HepG2 (cell line): ENCODE results near the gene SLC43A3. TPM values are rescaled to one million over a fixed set of nuclear protein-coding genes. Genes with fewer than 3 reads are reported as not detected.

Experiments used
- ATAC-seq: fragments of 200-7000 bp; cut with Tn5 transposase; 3 replicates; pipeline ENCODE4 v1.9.1; 2020; ENCODE audit warnings: mild to moderate bottlenecking, moderate library complexity
- BruUV-seq: library from RNA; stranded (reverse); fragments of 400-500 nt; replicated peaks from 2 replicates; lab custom pipeline; 2021; lab: Mats Ljungman, UMichigan
- CTCF ChIA-PET: fragments of 300-600 bp; formaldehyde crosslinking; extraction: SDS; loops from one replicate; lab custom pipeline; 2021; ENCODE audit warnings: low total read pairs, inconsistent platforms, low intra/inter-chr PET ratio; lab: Yijun Ruan, JAX
- POLR2A ChIA-PET: fragments of 350-600 bp; sonication (Branson Sonifier 250); formaldehyde crosslinking; loops from one replicate; lab custom pipeline; 2020; ENCODE audit warnings: antibody characterized with exemption, inconsistent platforms; lab: Yijun Ruan, JAX
- DNase-seq: peaks from one replicate; pipeline ENCODE4 v3.0.0-alpha.2; 2015; ENCODE audit warnings: low spot score
- FAIRE-seq: peaks from 3 replicates; lab custom pipeline; 2011; peaks lifted over from hg19 to GRCh38; lab: Jason Lieb, UNC
- H2AFZ ChIP-seq: one replicate; pipeline ENCODE4 v1.6.1; 2011; ENCODE audit warnings: low read length, inconsistent platforms
- H3K27ac ChIP-seq: fragments of 300-600 bp; 3 replicates; pipeline ENCODE4 v1.8.0; 2011; ENCODE audit warnings: mixed run types, mild to moderate bottlenecking, mixed read lengths, low read length, inconsistent platforms; ENCODE audit not compliant: insufficient read depth; ENCODE audit errors: extremely low read length
- H3K27me3 ChIP-seq, 2 experiments: fragments of 200-600 bp in 1 of 2; 2 replicates in 1 of 2; 3 replicates in 1 of 2; pipeline versions ENCODE4 v1.6.0 to v1.8.0; 2011; ENCODE audit warnings: low read length in 2 of 2, mild to moderate bottlenecking in 2 of 2, moderate library complexity in 2 of 2, inconsistent platforms in 1 of 2; ENCODE audit not compliant: insufficient read depth in 2 of 2, control insufficient read depth in 1 of 2
- H3K36me3 ChIP-seq, 2 experiments: fragments of 200-600 bp in 1 of 2; replicated peaks in 1 of 2; 2 replicates in 1 of 2; 3 replicates in 1 of 2; pipeline versions ENCODE4 v1.5.1 to v1.8.0; 2011; ENCODE audit warnings: low read length in 2 of 2, inconsistent platforms in 1 of 2; ENCODE audit not compliant: insufficient read depth in 2 of 2, control insufficient read depth in 1 of 2
- H3K4me1 ChIP-seq: 2 replicates; pipeline ENCODE4 v1.5.1; 2012; ENCODE audit warnings: low read length, inconsistent platforms; ENCODE audit not compliant: insufficient read depth
- H3K4me2 ChIP-seq: 2 replicates; pipeline ENCODE4 v1.6.0; 2011; ENCODE audit warnings: low read depth, low read length, inconsistent platforms
- H3K4me3 ChIP-seq, 3 experiments: fragments of 200-600 bp in 1 of 3; sonication (generic), shearing (Covaris generic) in 1 of 3; replicated peaks in 1 of 3; 2 replicates each; pipeline ENCODE4 v1.5.1; 2011 to 2016; ENCODE audit warnings: low read length in 3 of 3, inconsistent platforms in 2 of 3, low read depth in 2 of 3, mild to moderate bottlenecking in 2 of 3, control low read depth in 1 of 3, mixed read lengths in 1 of 3; ENCODE audit not compliant: insufficient read depth in 1 of 3
- H3K79me2 ChIP-seq: one replicate; pipeline ENCODE4 v1.6.1; 2011; ENCODE audit warnings: low read length, inconsistent platforms; ENCODE audit not compliant: insufficient read depth
- H3K9ac ChIP-seq: 2 replicates; pipeline ENCODE4 v1.6.0; 2011; ENCODE audit warnings: mild to moderate bottlenecking, low read depth, low read length, inconsistent platforms; ENCODE audit not compliant: insufficient read depth
- H3K9me3 ChIP-seq: 2 replicates; pipeline ENCODE4 v1.5.1; 2012; ENCODE audit warnings: mild to moderate bottlenecking, low read length
- H4K20me1 ChIP-seq: 2 replicates; pipeline ENCODE4 v1.6.0; 2011; ENCODE audit warnings: inconsistent platforms, mild to moderate bottlenecking, low read length, moderate library complexity; ENCODE audit not compliant: insufficient read depth
- DPF2 ChIP-seq: sonication (generic); formaldehyde crosslinking; IDR thresholded peaks from 2 replicates; pipeline ENCODE4 v1.4.0; 2020; ENCODE audit warnings: mild to moderate bottlenecking, low read depth, missing genetic modification reagents, borderline replicate concordance
- EEA1 ChIP-seq: sonication (generic); formaldehyde crosslinking; IDR thresholded peaks from 2 replicates; pipeline ENCODE4 v1.5.1; 2020; ENCODE audit warnings: mild to moderate bottlenecking, missing genetic modification reagents, borderline replicate concordance
- JUNB ChIP-seq: sonication (generic); formaldehyde crosslinking; IDR thresholded peaks from 2 replicates; pipeline ENCODE4 v1.8.0; 2022; ENCODE audit warnings: missing genetic modification reagents, mild to moderate bottlenecking, borderline replicate concordance
- PBX3 ChIP-seq: sonication (generic); formaldehyde crosslinking; IDR thresholded peaks from 2 replicates; pipeline ENCODE4 v1.8.1; 2023; ENCODE audit warnings: missing genetic modification reagents, inconsistent platforms, borderline replicate concordance
- SIX4 ChIP-seq: sonication (generic); formaldehyde crosslinking; IDR thresholded peaks from 2 replicates; pipeline ENCODE4 v1.4.0; 2020; ENCODE audit warnings: missing genetic modification reagents
- SMYD3 ChIP-seq: sonication (generic); formaldehyde crosslinking; IDR thresholded peaks from 2 replicates; pipeline ENCODE4 v1.8.1; 2023; ENCODE audit warnings: mild to moderate bottlenecking, missing genetic modification reagents
- TEF ChIP-seq: sonication (generic); formaldehyde crosslinking; IDR thresholded peaks from 2 replicates; pipeline ENCODE4 v1.5.0; 2020; ENCODE audit warnings: missing genetic modification reagents
- TFDP2 ChIP-seq: sonication (generic); formaldehyde crosslinking; IDR thresholded peaks from 2 replicates; pipeline ENCODE4 v1.4.0; 2020; ENCODE audit warnings: missing genetic modification reagents
- TP53 ChIP-seq: sonication (generic); formaldehyde crosslinking; conservative IDR thresholded peaks from 2 replicates; pipeline ENCODE4 v1.4.0; 2020; ENCODE audit warnings: missing genetic modification reagents
- TRIM22 ChIP-seq: fragments of 450-650 bp; IDR thresholded peaks from 2 replicates; pipeline ENCODE4 v1.6.1; 2017
- ZMYM2 ChIP-seq: sonication (generic); formaldehyde crosslinking; IDR thresholded peaks from 2 replicates; pipeline ENCODE4 v1.8.0; 2022; ENCODE audit warnings: mild to moderate bottlenecking, missing genetic modification reagents
- ZNF205 ChIP-seq: IDR thresholded peaks from 2 replicates; pipeline ENCODE4 v1.6.1; 2018; ENCODE audit warnings: missing biosample characterization, missing genetic modification reagents
- ZNF350 ChIP-seq: sonication (generic); formaldehyde crosslinking; IDR thresholded peaks from 2 replicates; pipeline ENCODE4 v1.4.0; 2020; ENCODE audit warnings: mild to moderate bottlenecking, low read depth, missing genetic modification reagents, borderline replicate concordance
- ZNF367 ChIP-seq: sonication (generic); formaldehyde crosslinking; IDR thresholded peaks from 2 replicates; pipeline ENCODE4 v1.4.0; 2020; ENCODE audit warnings: missing genetic modification reagents, borderline replicate concordance
- ZNF451 ChIP-seq: sonication (generic); formaldehyde crosslinking; IDR thresholded peaks from 2 replicates; pipeline ENCODE4 v1.5.0; 2020; ENCODE audit warnings: mild to moderate bottlenecking, missing genetic modification reagents
- ZNF607 ChIP-seq: sonication (generic); formaldehyde crosslinking; IDR thresholded peaks from 2 replicates; pipeline ENCODE4 v1.5.1; 2020; ENCODE audit warnings: missing genetic modification reagents, mild to moderate bottlenecking, borderline replicate concordance
- ZNF7 ChIP-seq: IDR thresholded peaks from 2 replicates; pipeline ENCODE4 v1.6.1; 2016; ENCODE audit warnings: missing biosample characterization, missing genetic modification reagents
- ZNF775 ChIP-seq: sonication (generic); formaldehyde crosslinking; IDR thresholded peaks from 2 replicates; pipeline ENCODE4 v1.4.0; 2020; ENCODE audit warnings: missing genetic modification reagents, mild to moderate bottlenecking, moderate library complexity, borderline replicate concordance
- WGBS: methylation state at CpG from one replicate; pipeline ENCODE4 v1.1.6; 2017; ENCODE audit warnings: low lambda C conversion rate; 5-methylcytosine and 5-hydroxymethylcytosine counted together
- in situ Hi-C: cut with HindIII; loops from 2 replicates; pipeline ENCODE4 v1.10.0; 2017; ENCODE audit warnings: low pct_unique_long_range_greater_than_20kb; ENCODE audit not compliant: extremely low pct_ligation_motif_present
- intact Hi-C: fragments of 100-400 bp; cut with micrococcal nuclease; formaldehyde crosslinking; loops from one replicate; pipeline ENCODE4 v1.10.0; 2022; ENCODE audit not compliant: unreplicated experiment
- polyA plus RNA-seq, 8 experiments: library from polyadenylated mRNA; depleted of rRNA in 3 of 8; stranded (reverse) in 7 of 8; unstranded in 1 of 8; fragments of >200 nt; fragmentation: Illumina TruSeq in 4 of 8; extraction: Trizol in 4 of 8; gene quantifications; 2 replicates each; pipeline versions ENCODE4 v1.2.1 to v1.2.3, GENCODE V29; 2011 to 2016; ENCODE audit warnings: low read depth in 4 of 8, missing spikeins in 1 of 8, mixed read lengths in 1 of 8; ENCODE audit not compliant: insufficient read depth in 1 of 8
- total RNA-seq, 5 experiments: library from RNA; depleted of rRNA; stranded (reverse); fragments of >200 nt; fragmentation: Illumina TruSeq; extraction: Trizol; gene quantifications; 2 replicates each; pipeline ENCODE4 v1.2.3, GENCODE V29; 2016; ENCODE audit warnings: low read depth in 1 of 5
- TF ChIP-seq, protein P1 (sequence below): sonication (generic); formaldehyde crosslinking; conservative IDR thresholded peaks from 2 replicates; pipeline ENCODE4 v1.4.0; 2020; ENCODE audit warnings: missing genetic modification reagents

The SLC43A3 gene
- total and polyA plus RNA-seq, 2 of the 13 experiments (the other 11 are each of a cell fraction or from before 2014, with no cell fraction given), result 2.6 TPM; not detected in 1

DNA sequence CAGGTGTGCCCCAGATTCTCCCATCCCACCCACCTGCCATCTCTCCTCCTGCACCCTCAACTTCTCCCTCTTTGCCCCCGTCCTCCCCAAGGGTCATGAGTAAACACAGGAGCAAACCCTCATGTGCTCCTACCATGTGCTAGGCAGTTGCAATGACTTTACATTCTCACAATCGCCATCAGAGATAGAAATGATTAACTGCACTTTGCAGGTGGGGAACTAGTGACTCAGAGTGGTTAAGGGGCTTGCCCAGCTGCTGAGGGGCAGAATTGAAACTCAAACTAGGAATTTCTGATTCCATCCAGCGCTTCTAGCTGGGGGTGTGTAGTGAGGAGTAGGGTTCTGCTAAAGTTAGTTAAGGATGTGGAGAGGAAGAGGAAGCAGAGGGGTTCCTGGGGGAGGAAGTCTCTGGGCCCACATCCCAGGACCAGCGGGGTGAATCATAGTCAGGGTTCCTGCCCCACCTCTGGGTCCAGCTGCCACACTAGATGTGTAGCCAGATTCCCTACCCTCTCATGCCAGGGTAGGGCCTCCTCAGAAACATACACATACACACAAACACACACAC lies 20.5 kb downstream of the SLC43A3 start:
- intact Hi-C loops (no loop called here), in situ Hi-C loops (no loop called here)
- H2AFZ ChIP-seq, result no peak overlapping the region
- CTCF ChIA-PET, result no interaction called here
- H3K9me3 ChIP-seq, result no peaks in the 10 kb centered on the region
- no peaks in the 10 kb centered on the region for H3K36me3 ChIP-seq
- no peak overlapping the region for H3K4me2 ChIP-seq
- no peak overlapping the region for H3K4me3 ChIP-seq
- DNase-seq (no peak), ATAC-seq (no peak), FAIRE-seq (no peak)
- no peak overlapping the region for H3K27ac ChIP-seq
- H3K27me3 ChIP-seq, result peaks cover 0 to 6% of the 10 kb centered on the region in 2 experiments; a peak in 2 of 5 replicates
- no peaks in the 10 kb centered on the region for H3K4me1 ChIP-seq
- no peaks in the 10 kb centered on the region for H4K20me1 ChIP-seq
- BruUV-seq, result no TSS peak
- POLR2A ChIA-PET, result no interaction called here
- WGBS, result 7% methylated on average over 4 of the region's 4 CpGs
- no peaks in the 10 kb centered on the region for H3K79me2 ChIP-seq
- no peak overlapping the region for H3K9ac ChIP-seq
- TF ChIP-seq ZNF7 (no peak), SIX4 (CRISPR knock-in tag) (no peak), JUNB (no peak), TP53 (no peak), TEF (no peak), ZNF350 (no peak), ZMYM2 (CRISPR knock-in tag) (no peak), PBX3 (CRISPR knock-in tag) (no peak), SMYD3 (no peak), DPF2 (CRISPR knock-in tag) (no peak), TFDP2 (CRISPR knock-in tag) (no peak), ZNF205 (CRISPR knock-in tag) (no peak), ZNF607 (no peak), ZNF367 (no peak), EEA1 (CRISPR knock-in tag) (no peak), TRIM22 (no peak), ZNF775 (CRISPR knock-in tag) (no peak), ZNF451 (CRISPR knock-in tag) (no peak)
- TF ChIP-seq, protein P1, sequence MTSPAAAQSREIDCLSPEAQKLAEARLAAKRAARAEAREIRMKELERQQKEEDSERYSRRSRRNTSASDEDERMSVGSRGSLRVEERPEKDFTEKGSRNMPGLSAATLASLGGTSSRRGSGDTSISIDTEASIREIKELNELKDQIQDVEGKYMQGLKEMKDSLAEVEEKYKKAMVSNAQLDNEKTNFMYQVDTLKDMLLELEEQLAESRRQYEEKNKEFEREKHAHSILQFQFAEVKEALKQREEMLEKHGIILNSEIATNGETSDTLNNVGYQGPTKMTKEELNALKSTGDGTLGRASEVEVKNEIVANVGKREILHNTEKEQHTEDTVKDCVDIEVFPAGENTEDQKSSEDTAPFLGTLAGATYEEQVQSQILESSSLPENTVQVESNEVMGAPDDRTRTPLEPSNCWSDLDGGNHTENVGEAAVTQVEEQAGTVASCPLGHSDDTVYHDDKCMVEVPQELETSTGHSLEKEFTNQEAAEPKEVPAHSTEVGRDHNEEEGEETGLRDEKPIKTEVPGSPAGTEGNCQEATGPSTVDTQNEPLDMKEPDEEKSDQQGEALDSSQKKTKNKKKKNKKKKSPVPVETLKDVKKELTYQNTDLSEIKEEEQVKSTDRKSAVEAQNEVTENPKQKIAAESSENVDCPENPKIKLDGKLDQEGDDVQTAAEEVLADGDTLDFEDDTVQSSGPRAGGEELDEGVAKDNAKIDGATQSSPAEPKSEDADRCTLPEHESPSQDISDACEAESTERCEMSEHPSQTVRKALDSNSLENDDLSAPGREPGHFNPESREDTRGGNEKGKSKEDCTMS (CRISPR knock-in tag), result no peak
